Measurements from ENCODE around the gene CSKMT.
"Not testable (repeated sequence)": the region's sequence is repeated elsewhere in the genome, so short reads cannot be mapped to it uniquely, and the experiment has no call there.

The CSKMT gene

GRCh38 chr11:62656796-62657429 lies 8.2 kb upstream of the CSKMT start:
- DNase-seq, result no peak

- DNase-seq, result no peak
Observed at GRCh38 chr11:62664405-62665074, 572 bp upstream of the CSKMT start.

- DNase-seq, result peak; percentile 73
Observed at GRCh38 chr11:62665599-62666258, 617 bp downstream of the CSKMT start.

- DNase-seq, result no peak
Observed at GRCh38 chr11:62666259-62666926, 1.3 kb downstream of the CSKMT start.

GRCh38 chr11:62667460-62667859 lies 2.3 kb downstream of the CSKMT start:
- DNase-seq, result no peak

- no peak for DNase-seq
Observed at GRCh38 chr11:62669420-62670161, 4.5 kb downstream of the CSKMT start.

GRCh38 chr11:62671236-62671607 lies 6.1 kb downstream of the CSKMT start:
- DNase-seq, result no peak

GRCh38 chr11:62671608-62672389 lies 6.7 kb downstream of the CSKMT start, which contains the start of the genes LBHD1 and UQCC3:
LBHD1 (minus strand) TSS chr11:62672267; CDS start chr11:62670031, 2,236 bp downstream.
UQCC3 (plus strand) TSS chr11:62671673; CDS start chr11:62671746, 73 bp downstream.
- DNase-seq, result peak; percentile 86

GRCh38 chr11:62673196-62673525 lies 8.0 kb downstream of the CSKMT start:
- no peak for DNase-seq

GRCh38 chr11:62675415-62675814 lies 10.3 kb downstream of the CSKMT start:
- not testable (repeated sequence) for DNase-seq

- no peak for DNase-seq
Observed at GRCh38 chr11:62676698-62677097, 11.6 kb downstream of the CSKMT start.

GRCh38 chr11:62677156-62677555 lies 12.0 kb downstream of the CSKMT start:
- no peak for DNase-seq

GRCh38 chr11:62677714-62678113 lies 12.6 kb downstream of the CSKMT start:
- DNase-seq, result no peak

GRCh38 chr11:62678433-62678769 lies 13.3 kb downstream of the CSKMT start:
- peak; percentile 32 for DNase-seq

GRCh38 chr11:62678770-62679696 lies 13.9 kb downstream of the CSKMT start, which contains the start of gene UBXN1:
UBXN1 (minus strand) TSS chr11:62679073; CDS start chr11:62678923, 150 bp downstream.
- peak; percentile 96 for DNase-seq

GRCh38 chr11:62680825-62681240 lies 15.7 kb downstream of the CSKMT start:
- peak; percentile 63 for DNase-seq

GRCh38 chr11:62682518-62682917 lies 17.4 kb downstream of the CSKMT start:
- DNase-seq, result no peak

- DNase-seq, result no peak
Observed at GRCh38 chr11:62687508-62688396, 22.6 kb downstream of the CSKMT start.

GRCh38 chr11:62688491-62688890 lies 23.4 kb downstream of the CSKMT start:
- no peak for DNase-seq
